DND-41 (cell line): ENCODE data around the gene KCNQ1OT1.

Source experiments
- EZH2 ChIP-seq: IDR thresholded peaks from 3 replicates; pipeline ENCODE4 v1.6.1; 2012; ENCODE audit warnings: borderline replicate concordance, low read depth, mild to moderate bottlenecking, moderate library complexity, low read length, inconsistent platforms; ENCODE audit not compliant: severe bottlenecking
- TF ChIP-seq, protein P1 (sequence below): IDR thresholded peaks from 2 replicates; pipeline ENCODE4 v1.5.1; 2012; ENCODE audit warnings: borderline replicate concordance, low read length, moderate library complexity, mild to moderate bottlenecking; ENCODE audit not compliant: poor library complexity, severe bottlenecking; ENCODE audit errors: extremely low read depth

GRCh38 chr11:2567026-2567671, 132.6 kb downstream of the KCNQ1OT1 start:
- TF ChIP-seq, protein P1, sequence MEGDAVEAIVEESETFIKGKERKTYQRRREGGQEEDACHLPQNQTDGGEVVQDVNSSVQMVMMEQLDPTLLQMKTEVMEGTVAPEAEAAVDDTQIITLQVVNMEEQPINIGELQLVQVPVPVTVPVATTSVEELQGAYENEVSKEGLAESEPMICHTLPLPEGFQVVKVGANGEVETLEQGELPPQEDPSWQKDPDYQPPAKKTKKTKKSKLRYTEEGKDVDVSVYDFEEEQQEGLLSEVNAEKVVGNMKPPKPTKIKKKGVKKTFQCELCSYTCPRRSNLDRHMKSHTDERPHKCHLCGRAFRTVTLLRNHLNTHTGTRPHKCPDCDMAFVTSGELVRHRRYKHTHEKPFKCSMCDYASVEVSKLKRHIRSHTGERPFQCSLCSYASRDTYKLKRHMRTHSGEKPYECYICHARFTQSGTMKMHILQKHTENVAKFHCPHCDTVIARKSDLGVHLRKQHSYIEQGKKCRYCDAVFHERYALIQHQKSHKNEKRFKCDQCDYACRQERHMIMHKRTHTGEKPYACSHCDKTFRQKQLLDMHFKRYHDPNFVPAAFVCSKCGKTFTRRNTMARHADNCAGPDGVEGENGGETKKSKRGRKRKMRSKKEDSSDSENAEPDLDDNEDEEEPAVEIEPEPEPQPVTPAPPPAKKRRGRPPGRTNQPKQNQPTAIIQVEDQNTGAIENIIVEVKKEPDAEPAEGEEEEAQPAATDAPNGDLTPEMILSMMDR, result no peak
- TF ChIP-seq EZH2, result no peak
